GM19467 (cell line): Measurements from ENCODE around the gene TAB3.
"Not testable (repeated sequence)": the region's sequence is repeated elsewhere in the genome, so short reads cannot be mapped to it uniquely, and the experiment has no call there.

Experiments used
- ATAC-seq: cut with Tn5 transposase; IDR thresholded peaks from one replicate; pipeline ENCODE4 v1.9.1; 2021; ENCODE audit warnings: mild to moderate bottlenecking, moderate library complexity; ENCODE audit not compliant: unreplicated experiment

Gene TAB3

DNA sequence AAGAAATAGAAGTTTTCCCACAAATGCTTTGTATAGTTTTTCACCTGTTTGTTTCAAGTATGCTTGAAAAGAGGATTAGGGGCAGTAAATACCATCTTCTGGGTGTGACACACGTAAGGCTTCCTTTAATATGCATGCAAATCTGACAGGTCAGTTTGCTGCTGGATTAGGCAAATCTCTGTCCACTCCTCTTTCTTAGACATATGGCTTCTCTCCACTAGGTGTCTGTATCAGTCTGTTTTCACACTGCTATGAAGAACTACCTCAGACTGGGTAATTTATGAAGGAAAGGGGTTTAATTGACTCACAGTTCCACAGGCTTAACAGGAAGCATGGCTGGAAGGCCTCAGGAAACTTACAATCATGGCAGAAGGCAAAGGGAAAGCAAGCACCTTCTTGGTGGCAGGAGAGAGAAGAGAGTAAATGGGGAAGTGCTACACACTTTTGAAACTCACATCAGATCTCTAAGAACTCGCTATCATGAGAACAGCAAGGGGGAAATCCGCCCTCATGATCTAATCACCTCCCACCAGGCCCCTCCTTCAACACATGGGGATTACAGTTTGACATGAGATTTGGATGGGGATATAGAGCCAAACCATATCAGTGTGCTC lies 66.9 kb downstream of the TAB3 start:
- ATAC-seq = peak; percentile 73

DNA sequence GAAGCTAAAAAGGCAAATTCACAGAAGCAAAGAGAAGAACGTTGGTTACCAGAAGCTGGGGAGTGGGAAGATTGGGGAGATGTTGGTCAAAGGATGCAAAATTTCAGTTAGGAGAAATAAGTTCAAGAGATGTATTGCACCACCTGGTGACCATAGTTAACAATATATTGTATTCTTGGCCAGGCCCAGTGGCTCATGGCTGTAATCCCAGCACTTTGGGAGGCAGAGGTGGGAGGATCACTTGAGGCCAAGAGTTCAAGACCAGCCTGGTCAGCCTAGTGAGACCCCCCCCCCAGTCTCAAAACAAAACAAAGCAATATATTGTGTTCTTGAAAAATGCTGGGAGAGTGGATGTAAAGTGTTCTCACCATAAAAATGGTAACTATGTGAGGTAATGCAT lies 67.9 kb downstream of the TAB3 start:
- ATAC-seq = no peak

- no peak for ATAC-seq
Measured at GRCh38 chrX:30819080-30819479, 70.0 kb downstream of the TAB3 start.

DNA sequence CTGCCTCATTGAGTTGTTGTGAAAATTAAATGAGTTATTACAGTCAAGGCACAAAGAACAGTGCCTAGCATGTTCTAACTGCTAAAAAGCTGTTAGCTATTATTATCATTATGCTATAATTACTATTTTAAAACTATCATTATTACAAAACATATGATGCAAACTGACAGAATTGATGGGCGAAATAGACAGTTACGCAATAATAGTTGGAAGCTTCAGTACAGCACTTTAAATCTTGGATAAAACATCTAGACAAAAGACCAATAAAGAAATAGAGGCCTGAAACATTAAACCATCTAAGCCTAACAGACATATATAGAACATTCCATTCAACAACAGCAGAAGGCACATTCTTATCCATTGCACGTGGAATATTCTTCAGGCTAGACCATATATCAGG lies 73.0 kb downstream of the TAB3 start:
- no peak for ATAC-seq

- ATAC-seq = no peak
Measured at GRCh38 chrX:30814978-30815377, 74.1 kb downstream of the TAB3 start.

DNA sequence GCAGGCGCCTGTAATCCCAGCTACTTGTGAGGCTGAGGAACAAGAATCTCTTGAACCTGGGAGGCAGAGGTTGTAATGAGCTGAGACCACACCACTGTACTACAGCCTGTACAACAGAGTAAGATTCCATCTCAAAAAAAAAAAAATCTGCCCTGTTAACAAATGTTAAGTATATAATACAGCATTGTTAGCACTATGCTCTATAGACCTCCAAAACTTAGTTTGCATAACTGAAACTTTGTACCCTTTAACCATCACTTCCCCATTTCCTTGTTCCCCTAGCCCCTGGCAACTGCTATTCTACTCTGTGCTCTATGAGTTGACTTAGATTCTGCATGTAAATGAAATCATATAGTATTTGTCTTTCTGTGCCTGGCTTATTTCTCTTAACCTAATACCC lies 76.7 kb downstream of the TAB3 start:
- peak; percentile 96 for ATAC-seq

- no peak for ATAC-seq
Measured at GRCh38 chrX:30806187-30806728, 82.8 kb downstream of the TAB3 start.

- no peak for ATAC-seq
Measured at GRCh38 chrX:30804462-30804861, 84.6 kb downstream of the TAB3 start.

- no peak for ATAC-seq
Measured at GRCh38 chrX:30800901-30801300, 88.2 kb downstream of the TAB3 start.

DNA sequence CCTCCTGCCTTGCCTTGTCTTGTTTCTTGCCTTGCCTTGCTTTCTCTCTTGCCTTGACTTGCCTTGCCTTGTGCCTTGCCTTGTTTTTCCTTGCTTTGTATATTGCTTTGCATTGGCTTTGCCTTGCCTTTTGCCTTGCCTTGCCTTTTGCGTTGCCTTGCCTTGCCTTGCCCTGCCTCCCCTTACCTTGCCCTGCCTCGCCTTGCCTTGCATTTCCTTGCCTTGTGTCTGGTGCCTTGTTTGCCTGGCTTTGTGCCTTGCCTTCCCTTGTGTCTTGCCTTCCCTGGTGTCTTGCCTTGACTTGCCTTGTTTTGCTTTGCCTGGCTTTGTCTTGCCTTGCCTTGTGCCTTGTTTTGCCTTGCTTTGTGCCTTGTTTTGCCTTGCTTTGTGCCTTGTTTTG lies 89.7 kb downstream of the TAB3 start:
- no peak for ATAC-seq

GRCh38 chrX:30798810-30799209 lies 90.2 kb downstream of the TAB3 start:
- no peak for ATAC-seq

GRCh38 chrX:30797301-30797700 lies 91.8 kb downstream of the TAB3 start:
- ATAC-seq = not testable (repeated sequence)

GRCh38 chrX:30795981-30796958 lies 92.8 kb downstream of the TAB3 start:
- no peak for ATAC-seq

- no peak for ATAC-seq
Measured at GRCh38 chrX:30794497-30794896, 94.6 kb downstream of the TAB3 start.

DNA sequence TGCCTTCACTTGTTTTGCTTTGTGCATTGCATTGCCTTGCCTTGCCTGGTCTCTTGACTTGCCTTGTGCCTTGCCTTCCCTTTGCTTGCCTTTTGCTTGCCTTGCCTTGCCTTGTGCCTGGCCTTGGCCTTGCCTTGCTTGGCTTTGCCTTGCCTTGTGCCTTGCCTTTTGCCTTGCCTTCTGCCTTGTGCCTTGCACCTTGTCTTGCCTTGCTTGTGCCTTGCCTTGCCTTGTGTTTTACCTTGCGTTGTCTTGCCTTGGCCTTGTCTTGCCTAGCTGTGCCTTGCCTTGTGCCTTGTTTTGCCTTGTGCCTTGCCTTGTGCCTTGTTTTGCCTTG lies 95.3 kb downstream of the TAB3 start:
- no peak for ATAC-seq

DNA sequence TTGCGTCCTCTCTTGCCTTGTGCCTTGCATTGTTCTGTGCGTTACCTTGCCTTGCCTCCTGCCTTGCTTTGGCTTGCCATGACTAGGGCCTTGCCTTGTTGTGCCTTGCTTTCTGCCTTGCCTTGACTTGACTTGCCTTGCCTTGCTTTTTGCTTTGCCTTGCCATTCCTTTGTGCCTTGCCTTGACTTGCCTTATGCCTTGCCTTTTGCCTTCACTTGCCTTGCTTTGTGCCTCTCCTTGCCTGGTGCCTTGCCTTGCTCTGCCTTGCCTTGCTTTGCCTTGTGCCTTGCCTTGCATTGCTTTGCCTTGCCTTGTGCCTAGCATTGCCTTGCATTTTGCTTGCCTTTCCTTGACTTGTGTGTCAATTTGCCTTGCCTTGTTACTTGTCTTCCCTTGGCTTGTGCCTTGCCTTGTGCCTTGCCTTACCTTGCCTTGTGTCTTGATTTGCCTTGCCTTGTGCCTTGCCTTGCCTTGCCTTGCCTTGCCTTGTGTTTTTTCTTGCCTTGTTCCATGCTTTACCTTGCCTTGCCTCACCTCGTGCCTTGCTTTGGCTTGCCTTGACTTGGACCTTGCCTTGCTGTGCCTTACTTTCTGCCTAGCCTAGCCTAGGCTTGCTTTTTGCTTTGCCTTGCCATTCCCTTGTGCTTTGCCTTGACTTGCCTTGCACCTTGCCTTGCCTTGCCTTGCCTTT lies 95.8 kb downstream of the TAB3 start:
- no peak for ATAC-seq

GRCh38 chrX:30791296-30792278 lies 97.5 kb downstream of the TAB3 start:
- ATAC-seq = no peak

- no peak for ATAC-seq
Measured at GRCh38 chrX:30787012-30787411, 102.0 kb downstream of the TAB3 start.

GRCh38 chrX:30786374-30786773 lies 102.7 kb downstream of the TAB3 start:
- no peak for ATAC-seq

- ATAC-seq = no peak
Measured at GRCh38 chrX:30781711-30782444, 107.2 kb downstream of the TAB3 start.
